ENCODE data around the gene S100Z.

S100Z gene

DNA sequence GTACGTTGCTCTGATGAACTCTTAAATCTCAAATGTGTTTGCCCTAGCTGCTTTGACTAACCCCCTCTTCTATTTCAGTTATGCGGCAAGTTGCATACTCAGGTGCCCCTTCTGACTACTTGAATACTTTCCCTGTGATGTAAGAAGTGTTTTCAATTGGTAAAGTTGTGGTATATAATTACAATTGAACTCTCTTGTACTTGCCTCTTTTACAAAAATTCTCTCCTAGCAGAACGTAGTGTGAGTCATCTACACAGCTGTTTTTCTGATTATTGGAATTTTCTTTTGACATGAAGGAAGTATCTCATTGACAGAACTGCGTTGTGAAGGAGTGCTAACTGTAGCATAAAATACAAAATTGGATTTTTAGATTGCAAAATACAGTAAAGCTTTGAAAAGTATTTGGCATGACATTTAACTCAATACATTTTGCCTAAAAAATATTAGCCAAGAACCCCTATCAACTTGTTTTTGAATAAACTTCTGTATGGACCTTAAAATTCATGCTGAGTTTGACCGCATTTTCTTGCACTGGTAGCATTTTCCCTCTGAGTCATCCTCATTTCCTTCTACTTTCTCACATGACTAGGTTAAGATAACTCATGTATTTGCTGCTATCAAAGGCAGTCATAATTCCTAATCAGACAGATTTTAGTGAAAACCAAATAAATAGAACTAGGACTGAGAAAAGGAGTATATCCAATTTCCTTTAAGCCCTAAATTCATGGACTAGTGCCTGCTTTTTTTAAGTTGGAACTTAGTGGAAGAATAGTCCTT, 109.4 kb downstream of the S100Z start:
- CTCF ChIA-PET = no interaction called here
- H3K27ac ChIP-seq = no peak overlapping the region
- POLR2A ChIA-PET (ENCODE audit: low non-redundant PET) = no interaction called here
- peak; percentile 44 for DNase-seq (ENCODE audit: low spot score)
- TF ChIP-seq, protein P1, sequence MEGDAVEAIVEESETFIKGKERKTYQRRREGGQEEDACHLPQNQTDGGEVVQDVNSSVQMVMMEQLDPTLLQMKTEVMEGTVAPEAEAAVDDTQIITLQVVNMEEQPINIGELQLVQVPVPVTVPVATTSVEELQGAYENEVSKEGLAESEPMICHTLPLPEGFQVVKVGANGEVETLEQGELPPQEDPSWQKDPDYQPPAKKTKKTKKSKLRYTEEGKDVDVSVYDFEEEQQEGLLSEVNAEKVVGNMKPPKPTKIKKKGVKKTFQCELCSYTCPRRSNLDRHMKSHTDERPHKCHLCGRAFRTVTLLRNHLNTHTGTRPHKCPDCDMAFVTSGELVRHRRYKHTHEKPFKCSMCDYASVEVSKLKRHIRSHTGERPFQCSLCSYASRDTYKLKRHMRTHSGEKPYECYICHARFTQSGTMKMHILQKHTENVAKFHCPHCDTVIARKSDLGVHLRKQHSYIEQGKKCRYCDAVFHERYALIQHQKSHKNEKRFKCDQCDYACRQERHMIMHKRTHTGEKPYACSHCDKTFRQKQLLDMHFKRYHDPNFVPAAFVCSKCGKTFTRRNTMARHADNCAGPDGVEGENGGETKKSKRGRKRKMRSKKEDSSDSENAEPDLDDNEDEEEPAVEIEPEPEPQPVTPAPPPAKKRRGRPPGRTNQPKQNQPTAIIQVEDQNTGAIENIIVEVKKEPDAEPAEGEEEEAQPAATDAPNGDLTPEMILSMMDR (conservative IDR thresholded peaks at IDR 0.05; ENCODE audit: low read depth) = no peak

DNA sequence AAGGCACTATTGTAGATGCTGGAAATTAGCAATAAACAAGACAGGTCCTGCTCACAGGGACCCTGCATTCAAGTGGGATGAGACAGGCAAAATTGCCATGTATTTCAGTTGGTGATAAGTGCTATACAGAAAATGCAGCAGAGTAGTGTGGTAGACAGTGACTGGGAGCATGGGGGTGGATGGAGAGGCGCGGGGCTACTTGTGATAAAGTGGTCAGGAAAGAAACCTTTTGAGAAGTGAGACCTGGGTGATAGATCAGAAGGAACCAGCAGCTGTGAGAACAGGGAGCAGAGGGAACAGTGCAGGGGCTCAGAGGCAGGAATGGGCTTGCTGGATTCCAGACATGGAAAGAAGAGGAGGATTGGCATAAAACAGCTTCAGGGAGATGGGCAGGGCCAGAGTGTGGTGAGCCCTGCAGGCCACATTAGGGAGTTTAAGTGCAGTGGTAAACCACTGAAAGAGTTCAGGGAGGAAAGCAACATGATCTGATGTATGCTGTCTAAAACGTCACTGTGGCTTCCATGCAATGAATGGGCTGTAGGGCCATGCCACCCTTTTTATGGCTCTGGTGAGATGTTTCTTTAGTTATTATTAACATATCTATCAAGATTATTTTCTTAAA, 110.3 kb downstream of the S100Z start:
- H3K27ac ChIP-seq = no peak overlapping the region
- CTCF ChIA-PET = no interaction called here
- no peak for DNase-seq (ENCODE audit: low spot score)
- POLR2A ChIA-PET (ENCODE audit: low non-redundant PET) = no interaction called here
- TF ChIP-seq, protein P1 (conservative IDR thresholded peaks at IDR 0.05; ENCODE audit: low read depth) = no peak

- no peak overlapping the region for H3K27ac ChIP-seq
- POLR2A ChIA-PET (ENCODE audit: low non-redundant PET) = interaction anchor here (0.6 kb wide), 1 partner anchor 199 kb away, joined by 3 read pairs; no protein-coding TSS in a partner anchor
- TF ChIP-seq, protein P1 (conservative IDR thresholded peaks at IDR 0.05; ENCODE audit: low read depth) = no peak
- CTCF ChIA-PET = interaction anchor here (1.0 kb wide), 1 partner anchor 12 kb away, joined by 3 read pairs; no protein-coding TSS in a partner anchor
- DNase-seq (ENCODE audit: low spot score) = no peak
Measured at GRCh38 chr5:76964060-76964459, 114.2 kb downstream of the S100Z start.

Data from RWPE1 (cell line).